ENCODE data around the gene C4orf50. TPM values are rescaled to one million over a fixed set of nuclear protein-coding genes. Genes with fewer than 3 reads are reported as not detected.

C4orf50 gene
- total RNA-seq, 1 donor from 2014 or later: 0.49 TPM

- intact Hi-C loops (cut with DNase I): no loop called here
- no peak overlapping the region for H3K4me3 ChIP-seq
- DNase-seq (ENCODE audit: extremely low spot score in 2 of 2): no peak
- TF ChIP-seq POLR2A (IDR thresholded peaks at IDR 0.05): no peak
- no peak for TF ChIP-seq POLR2AphosphoS5 (IDR thresholded peaks at IDR 0.05; ENCODE audit: insufficient read depth in 1 of 2, low read depth in 1 of 2)
- H3K27me3 ChIP-seq: no peaks in the 10 kb centered on the region
- no peaks in the 10 kb centered on the region for H3K4me1 ChIP-seq
- H3K9me3 ChIP-seq: no peaks in the 10 kb centered on the region
- no peaks in the 10 kb centered on the region for H3K36me3 ChIP-seq
- no peak overlapping the region for H3K27ac ChIP-seq
Observed at GRCh38 chr4:6011686-6012085, 6.5 kb downstream of the C4orf50 start.

- TF ChIP-seq POLR2A (IDR thresholded peaks at IDR 0.05) (no peak), POLR2AphosphoS5 (IDR thresholded peaks at IDR 0.05; ENCODE audit: insufficient read depth in 1 of 2, low read depth in 1 of 2) (no peak), CTCF (IDR thresholded peaks at IDR 0.05) (no peak)
- Histone ChIP-seq H3K27ac (no peak overlapping the region), H3K9me3 (no peaks in the 10 kb centered on the region), H3K36me3 (no peaks in the 10 kb centered on the region), H3K4me1 (no peaks in the 10 kb centered on the region), H3K27me3 (no peaks in the 10 kb centered on the region), H3K4me3 (no peak overlapping the region)
- intact Hi-C loops (cut with DNase I): no loop called here
- no peak for DNase-seq (ENCODE audit: extremely low spot score in 2 of 2)
Observed at GRCh38 chr4:6011271-6011671, 7.0 kb downstream of the C4orf50 start.

GRCh38 chr4:6010789-6011188 is 7.4 kb downstream of the C4orf50 start:
- no peaks in the 10 kb centered on the region for H3K27me3 ChIP-seq
- H3K4me3 ChIP-seq: no peak overlapping the region
- TF ChIP-seq POLR2A (IDR thresholded peaks at IDR 0.05) (no peak), POLR2AphosphoS5 (IDR thresholded peaks at IDR 0.05; ENCODE audit: insufficient read depth in 1 of 2, low read depth in 1 of 2) (no peak), CTCF (IDR thresholded peaks at IDR 0.05) (no peak)
- no peak overlapping the region for H3K27ac ChIP-seq
- no peaks in the 10 kb centered on the region for H3K4me1 ChIP-seq
- H3K36me3 ChIP-seq: no peaks in the 10 kb centered on the region
- no peaks in the 10 kb centered on the region for H3K9me3 ChIP-seq
- no peak for DNase-seq (ENCODE audit: extremely low spot score in 2 of 2)
- intact Hi-C loops (cut with DNase I): no loop called here

- H3K4me1 ChIP-seq: no peaks in the 10 kb centered on the region
- no peak overlapping the region for H3K27ac ChIP-seq
- intact Hi-C loops (cut with DNase I): no loop called here
- H3K36me3 ChIP-seq: no peaks in the 10 kb centered on the region
- no peak for DNase-seq (ENCODE audit: extremely low spot score in 2 of 2)
- TF ChIP-seq CTCF (IDR thresholded peaks at IDR 0.05) (no peak), POLR2A (IDR thresholded peaks at IDR 0.05) (no peak), POLR2AphosphoS5 (IDR thresholded peaks at IDR 0.05; ENCODE audit: insufficient read depth in 1 of 2, low read depth in 1 of 2) (no peak)
- no peak overlapping the region for H3K4me3 ChIP-seq
- no peaks in the 10 kb centered on the region for H3K27me3 ChIP-seq
- H3K9me3 ChIP-seq: no peaks in the 10 kb centered on the region
Observed at GRCh38 chr4:6009452-6009851, 8.8 kb downstream of the C4orf50 start.

- no peak for DNase-seq (ENCODE audit: extremely low spot score in 2 of 2)
Observed at GRCh38 chr4:6008766-6009385, 9.4 kb downstream of the C4orf50 start.

More at GRCh38 chr4:6008766-6009385, 9.4 kb downstream of the C4orf50 start:
- Histone ChIP-seq H3K4me3 (no peak overlapping the region), H3K27me3 (no peaks in the 10 kb centered on the region), H3K27ac (no peak overlapping the region), H3K9me3 (no peaks in the 10 kb centered on the region), H3K4me1 (no peaks in the 10 kb centered on the region), H3K36me3 (no peaks in the 10 kb centered on the region)
- TF ChIP-seq POLR2A (IDR thresholded peaks at IDR 0.05) (no peak), CTCF (IDR thresholded peaks at IDR 0.05) (no peak), POLR2AphosphoS5 (IDR thresholded peaks at IDR 0.05; ENCODE audit: insufficient read depth in 1 of 2, low read depth in 1 of 2) (no peak)
- intact Hi-C loops (cut with DNase I): no loop called here

Measured in vagina (tissue), 2 donors.